DMS 273 (cell line): Measurements from ENCODE around the gene PLCXD3.

Source experiments
- DNase-seq: peaks from one replicate; lab custom pipeline; 2025; ENCODE audit not compliant: unreplicated experiment; lab: John Stamatoyannopoulos, UW

Gene PLCXD3

GRCh38 chr5:41510176-41510831, at the start of gene PLCXD3:
Gene PLCXD3 (minus strand): TSS chr5:41510601. CDS start chr5:41510526, 75 bp downstream.
- peak; percentile 24 for DNase-seq

GRCh38 chr5:41559184-41559583, 48.8 kb upstream of the PLCXD3 start:
- DNase-seq, result no peak

- no peak for DNase-seq
Observed at GRCh38 chr5:41558295-41558694, 47.9 kb upstream of the PLCXD3 start.

- no peak for DNase-seq
Observed at GRCh38 chr5:41547991-41548390, 37.6 kb upstream of the PLCXD3 start.

GRCh38 chr5:41542183-41542582, 31.8 kb upstream of the PLCXD3 start:
- no peak for DNase-seq

DNA sequence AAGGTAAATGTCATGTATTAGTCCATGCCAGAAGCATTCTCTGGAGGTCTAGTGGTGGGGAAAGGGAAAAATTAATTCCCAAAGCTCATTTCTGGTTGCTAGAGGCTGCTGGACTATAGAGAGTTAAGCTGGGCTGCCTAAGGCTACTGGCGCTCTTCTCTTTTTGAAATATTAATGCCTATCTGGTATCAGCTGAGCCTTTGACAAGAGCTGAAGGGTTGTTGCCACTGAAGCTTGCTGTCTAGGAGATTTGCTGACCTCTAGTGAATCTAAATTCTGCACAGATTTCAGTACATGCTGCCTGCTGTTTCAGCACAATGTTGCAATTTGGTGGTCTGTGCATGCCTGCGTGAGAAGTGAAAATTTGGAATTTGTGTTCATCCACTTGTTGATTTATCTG, 29.1 kb upstream of the PLCXD3 start:
- no peak for DNase-seq

- no peak for DNase-seq
Observed at GRCh38 chr5:41537581-41537980, 27.2 kb upstream of the PLCXD3 start.

GRCh38 chr5:41532485-41532884, 22.1 kb upstream of the PLCXD3 start:
- DNase-seq, result no peak

GRCh38 chr5:41527201-41527779, 16.9 kb upstream of the PLCXD3 start:
- no peak for DNase-seq

DNA sequence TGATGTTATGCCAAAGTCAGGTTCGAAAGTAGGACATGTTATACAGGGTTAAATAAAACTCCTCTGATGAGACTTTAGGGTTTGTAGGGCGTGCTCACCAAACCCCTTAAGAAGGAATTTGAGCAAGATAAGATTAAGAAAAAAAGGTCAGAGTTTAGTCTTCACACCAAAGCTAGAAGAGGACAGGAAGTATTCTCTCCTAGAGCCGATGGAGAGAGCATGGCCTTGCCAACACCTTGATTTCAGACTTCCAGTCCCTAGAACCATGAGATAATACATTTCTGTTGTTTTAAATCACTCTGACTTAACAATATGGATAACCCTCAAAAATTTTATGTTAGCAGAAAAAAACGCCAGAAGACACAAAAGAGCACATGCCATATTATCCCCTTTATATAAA, 16.3 kb upstream of the PLCXD3 start:
- DNase-seq, result no peak

GRCh38 chr5:41524174-41524573, 13.8 kb upstream of the PLCXD3 start:
- DNase-seq, result peak; percentile 21

DNA sequence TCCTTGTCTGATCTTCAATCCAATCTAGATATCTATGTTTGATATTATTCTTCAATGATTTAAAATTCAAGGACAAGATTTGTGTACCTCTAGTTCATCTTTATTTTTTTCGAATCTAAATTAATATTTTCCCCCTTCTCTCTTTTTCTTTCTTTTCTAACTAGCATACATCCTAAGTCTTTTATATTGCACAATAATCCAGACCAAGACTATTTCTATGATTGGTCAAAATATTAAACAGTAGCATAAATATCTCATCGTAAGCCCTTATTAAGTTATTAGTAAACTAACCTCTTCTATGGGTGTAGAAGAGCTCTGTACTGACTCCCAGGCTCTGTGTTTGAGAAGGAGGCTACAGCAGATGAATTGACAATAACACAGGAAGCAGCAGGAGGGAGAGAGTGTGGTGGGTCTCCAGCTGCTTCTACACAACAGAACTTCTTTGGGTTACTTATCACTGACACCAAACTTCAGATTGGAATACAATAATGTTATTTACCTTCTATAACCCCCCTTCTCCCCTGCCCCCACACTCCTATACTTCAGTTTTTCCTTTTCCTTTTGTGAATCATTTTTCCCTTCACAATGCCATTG, 11.9 kb upstream of the PLCXD3 start:
- DNase-seq, result no peak

DNA sequence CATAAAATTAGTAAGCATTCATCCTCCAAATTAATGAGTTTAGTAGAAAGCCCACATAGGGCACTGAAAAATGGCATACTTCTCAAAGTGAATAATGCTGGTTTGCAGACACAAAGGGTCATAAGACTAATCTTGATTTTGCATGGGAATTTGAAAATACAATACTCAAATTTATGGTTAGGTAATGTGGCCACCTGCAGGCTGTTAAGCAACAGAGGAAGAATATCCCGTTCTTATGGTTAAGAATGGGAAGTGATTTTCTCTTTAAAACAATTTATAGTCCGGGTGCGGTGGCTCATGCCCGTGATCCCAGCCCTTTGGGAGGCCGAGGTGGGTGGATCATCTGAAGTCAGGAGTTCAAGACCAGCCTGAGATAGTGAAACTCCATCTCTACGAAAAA, 9.4 kb upstream of the PLCXD3 start:
- no peak for DNase-seq

GRCh38 chr5:41517909-41518308, 7.5 kb upstream of the PLCXD3 start:
- DNase-seq, result no peak

- DNase-seq, result no peak
Observed at GRCh38 chr5:41511241-41511640, 840 bp upstream of the PLCXD3 start.

- DNase-seq, result no peak
Observed at GRCh38 chr5:41509399-41510175, 814 bp downstream of the PLCXD3 start.

GRCh38 chr5:41508696-41509398, 1.6 kb downstream of the PLCXD3 start:
- no peak for DNase-seq

DNA sequence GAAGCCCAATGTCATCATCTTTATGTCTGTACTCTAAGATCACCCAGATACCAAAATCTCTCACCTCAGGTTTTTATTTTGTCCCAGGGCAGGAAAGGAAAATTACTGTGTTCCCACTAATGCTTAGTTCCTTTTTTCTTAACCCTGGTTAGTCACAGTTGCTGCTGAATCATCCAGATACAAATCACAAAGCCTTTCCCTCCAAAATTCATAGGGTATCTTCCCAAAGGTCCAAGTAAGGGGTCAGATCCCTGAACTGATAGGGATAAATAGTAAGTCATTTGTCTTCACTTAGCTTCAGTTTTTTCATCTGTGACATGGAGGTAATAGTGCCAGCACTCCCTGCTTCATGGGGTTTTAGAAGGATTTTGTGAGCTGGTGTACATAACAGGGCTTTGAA, 2.2 kb downstream of the PLCXD3 start:
- no peak for DNase-seq

- DNase-seq, result no peak
Observed at GRCh38 chr5:41507501-41507900, 2.9 kb downstream of the PLCXD3 start.

- DNase-seq, result no peak
Observed at GRCh38 chr5:41503860-41504259, 6.5 kb downstream of the PLCXD3 start.

- DNase-seq, result no peak
Observed at GRCh38 chr5:41503310-41503709, 7.1 kb downstream of the PLCXD3 start.
